PC-3 (cell line): ENCODE data around the gene MDFIC. TPM values are rescaled to one million over a fixed set of nuclear protein-coding genes. Genes with fewer than 3 reads are reported as not detected.

Experiments
- ATAC-seq: fragments of 200-7000 bp; cut with Tn5 transposase; 2 replicates; pipeline ENCODE4 v1.9.1; 2020; ENCODE audit warnings: mild to moderate bottlenecking, moderate library complexity
- BruUV-seq: library from RNA; stranded (reverse); fragments of 400-500 nt; replicated peaks from 2 replicates; lab custom pipeline; 2021; lab: Mats Ljungman, UMichigan
- CTCF ChIA-PET: fragments of 300-600 bp; sonication (Branson Sonifier 250); formaldehyde crosslinking; loops from one replicate; lab custom pipeline; 2022; ENCODE audit warnings: antibody characterized with exemption; lab: Charles Lee
- POLR2A ChIA-PET: fragments of 300-600 bp; sonication (Branson Sonifier 250); formaldehyde crosslinking; loops from one replicate; lab custom pipeline; 2022; ENCODE audit warnings: antibody characterized with exemption; ENCODE audit not compliant: unreplicated experiment; lab: Charles Lee
- DNase-seq: peaks from one replicate; pipeline ENCODE4 v3.0.0-alpha.2; 2015
- H2AFZ ChIP-seq: fragments of 300-600 bp; sonication (generic); 2 replicates; pipeline ENCODE4 v1.6.0; 2016; ENCODE audit warnings: antibody characterized with exemption, low read length
- H3F3A ChIP-seq: fragments of 300-600 bp; sonication (generic); one replicate; pipeline ENCODE4 v1.6.0; 2017; ENCODE audit warnings: antibody characterized with exemption, low read length, control low read depth, mild to moderate bottlenecking; ENCODE audit not compliant: unreplicated experiment
- H3K27ac ChIP-seq: fragments of 300-600 bp; sonication (generic); 2 replicates; pipeline ENCODE4 v1.5.1; 2016; ENCODE audit warnings: mild to moderate bottlenecking, low read length
- H3K27me3 ChIP-seq: fragments of 300-600 bp; sonication (generic); 2 replicates; pipeline ENCODE4 v1.6.1; 2016; ENCODE audit warnings: low read length, mixed read lengths
- H3K36me3 ChIP-seq: fragments of 300-600 bp; sonication (generic); 2 replicates; pipeline ENCODE4 v1.6.1; 2016; ENCODE audit warnings: low read depth, mixed run types, low read length, mixed read lengths
- H3K4me1 ChIP-seq: fragments of 300-600 bp; sonication (generic); 2 replicates; pipeline ENCODE4 v1.5.1; 2016; ENCODE audit warnings: low read length; ENCODE audit not compliant: insufficient read depth
- H3K4me2 ChIP-seq: fragments of 300-600 bp; sonication (generic); 2 replicates; pipeline ENCODE4 v1.6.0; 2016; ENCODE audit warnings: low read length
- H3K4me3 ChIP-seq: fragments of 300-600 bp; sonication (generic); 2 replicates; pipeline ENCODE4 v1.5.1; 2016; ENCODE audit warnings: mild to moderate bottlenecking, low read length, mixed read lengths
- H3K79me2 ChIP-seq: fragments of 300-600 bp; sonication (generic); 2 replicates; pipeline ENCODE4 v1.6.1; 2017; ENCODE audit warnings: low read length, mixed read lengths
- H3K9ac ChIP-seq: fragments of 300-600 bp; sonication (generic); 2 replicates; pipeline ENCODE4 v1.6.0; 2016; ENCODE audit warnings: mild to moderate bottlenecking, low read length
- H3K9me2 ChIP-seq: fragments of 300-600 bp; sonication (generic); replicated peaks from 2 replicates; pipeline ENCODE4 v1.6.1; 2016; ENCODE audit warnings: mixed run types, low read length, mixed read lengths
- H3K9me3 ChIP-seq: fragments of 300-600 bp; sonication (generic); 2 replicates; pipeline ENCODE4 v1.6.1; 2016; ENCODE audit warnings: low read length, mixed read lengths
- H4K20me1 ChIP-seq: fragments of 300-600 bp; sonication (generic); 2 replicates; pipeline ENCODE4 v1.6.1; 2016; ENCODE audit warnings: low read length, mixed read lengths
- EZH2 ChIP-seq: fragments of 300-600 bp; sonication (generic); IDR thresholded peaks from one replicate; pipeline ENCODE4 v1.6.1; 2017; ENCODE audit warnings: antibody characterized with exemption, mild to moderate bottlenecking, low read length; ENCODE audit not compliant: unreplicated experiment
- EZH2phosphoT487 ChIP-seq: fragments of 300-600 bp; sonication (generic); IDR thresholded peaks from 2 replicates; pipeline ENCODE4 v1.6.1; 2018; ENCODE audit warnings: mild to moderate bottlenecking, antibody characterized with exemption, low read length, borderline replicate concordance
- intact Hi-C: fragments of 100-400 bp; cut with micrococcal nuclease; formaldehyde crosslinking; loops from 2 replicates; pipeline ENCODE4 v1.9.0; 2023
- total RNA-seq: library from RNA; depleted of rRNA; stranded (reverse); fragments of >200 nt; gene quantifications from 2 replicates; pipeline ENCODE4 v1.2.3, GENCODE V29; 2014
- TF ChIP-seq, protein P1 (sequence below): fragments of 300-600 bp; sonication (generic); conservative IDR thresholded peaks from 2 replicates; pipeline ENCODE4 v1.5.1; 2017; ENCODE audit warnings: antibody characterized with exemption, low read depth, mild to moderate bottlenecking, low read length

MDFIC gene
- total RNA-seq, 1 experiment from 2014 or later, result 33.9 TPM

GRCh38 chr7:114916261-114916892, 5.5 kb upstream of the MDFIC start:
- no TSS peak for BruUV-seq
- intact Hi-C loops, result no loop called here
- no peaks in the 10 kb centered on the region for H4K20me1 ChIP-seq
- H3K27me3 ChIP-seq, result no peaks in the 10 kb centered on the region
- H3K9me2 ChIP-seq, result no peaks in the 10 kb centered on the region
- H3K9ac ChIP-seq, result no peak overlapping the region
- no peaks in the 10 kb centered on the region for H3F3A ChIP-seq
- H3K4me1 ChIP-seq, result no peaks in the 10 kb centered on the region
- no peak for TF ChIP-seq EZH2
- no peak for TF ChIP-seq EZH2phosphoT487
- TF ChIP-seq, protein P1, sequence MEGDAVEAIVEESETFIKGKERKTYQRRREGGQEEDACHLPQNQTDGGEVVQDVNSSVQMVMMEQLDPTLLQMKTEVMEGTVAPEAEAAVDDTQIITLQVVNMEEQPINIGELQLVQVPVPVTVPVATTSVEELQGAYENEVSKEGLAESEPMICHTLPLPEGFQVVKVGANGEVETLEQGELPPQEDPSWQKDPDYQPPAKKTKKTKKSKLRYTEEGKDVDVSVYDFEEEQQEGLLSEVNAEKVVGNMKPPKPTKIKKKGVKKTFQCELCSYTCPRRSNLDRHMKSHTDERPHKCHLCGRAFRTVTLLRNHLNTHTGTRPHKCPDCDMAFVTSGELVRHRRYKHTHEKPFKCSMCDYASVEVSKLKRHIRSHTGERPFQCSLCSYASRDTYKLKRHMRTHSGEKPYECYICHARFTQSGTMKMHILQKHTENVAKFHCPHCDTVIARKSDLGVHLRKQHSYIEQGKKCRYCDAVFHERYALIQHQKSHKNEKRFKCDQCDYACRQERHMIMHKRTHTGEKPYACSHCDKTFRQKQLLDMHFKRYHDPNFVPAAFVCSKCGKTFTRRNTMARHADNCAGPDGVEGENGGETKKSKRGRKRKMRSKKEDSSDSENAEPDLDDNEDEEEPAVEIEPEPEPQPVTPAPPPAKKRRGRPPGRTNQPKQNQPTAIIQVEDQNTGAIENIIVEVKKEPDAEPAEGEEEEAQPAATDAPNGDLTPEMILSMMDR, result no peak
- no peaks in the 10 kb centered on the region for H3K36me3 ChIP-seq
- CTCF ChIA-PET, result no interaction called here
- no peak overlapping the region for H3K4me3 ChIP-seq
- ATAC-seq, result no peak
- H3K4me2 ChIP-seq, result no peak overlapping the region
- POLR2A ChIA-PET, result no interaction called here
- no peaks in the 10 kb centered on the region for H3K9me3 ChIP-seq
- no peak overlapping the region for H2AFZ ChIP-seq
- no peak for DNase-seq
- H3K27ac ChIP-seq, result no peak overlapping the region
- H3K79me2 ChIP-seq, result no peaks in the 10 kb centered on the region

DNA sequence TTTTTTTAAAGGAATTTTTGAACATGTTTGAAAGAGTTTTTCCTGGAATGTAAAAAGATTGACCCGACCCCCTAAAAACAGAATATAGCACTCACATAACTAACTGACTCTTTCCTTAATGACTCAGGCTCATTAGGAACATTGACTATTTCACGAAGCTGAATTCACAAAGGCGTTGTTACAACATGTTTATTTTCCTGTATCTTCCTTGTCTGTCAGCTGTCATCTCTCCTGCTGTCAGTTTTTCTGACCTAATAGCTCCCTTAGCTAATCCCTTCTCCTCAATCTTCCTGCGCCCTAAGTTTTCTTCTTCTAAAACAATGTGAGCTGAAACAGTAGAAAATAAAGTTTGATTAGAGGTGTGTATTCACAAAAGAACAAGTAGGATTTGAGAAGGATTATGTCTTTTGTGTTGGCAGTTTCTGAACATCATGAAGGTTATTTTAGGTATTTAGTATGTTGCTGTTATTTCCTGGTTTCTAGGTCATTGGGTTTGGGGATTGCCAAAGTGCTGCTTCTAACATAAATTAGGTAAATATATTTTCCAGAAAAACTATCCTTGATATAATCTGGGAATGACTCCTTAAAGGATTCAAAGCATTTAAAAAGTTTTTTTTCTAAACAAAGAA, 4.6 kb upstream of the MDFIC start:
- H3K4me2 ChIP-seq, result no peak overlapping the region
- H3K4me1 ChIP-seq, result no peaks in the 10 kb centered on the region
- intact Hi-C loops, result no loop called here
- no peak overlapping the region for H3K9ac ChIP-seq
- DNase-seq (no peak), ATAC-seq (no peak)
- POLR2A ChIA-PET, result interaction anchor here (0.6 kb wide), 1 partner anchor 19 kb away, joined by 4 read pairs; no protein-coding TSS in a partner anchor
- no peak for TF ChIP-seq EZH2
- no peak for TF ChIP-seq EZH2phosphoT487
- TF ChIP-seq, protein P1, result no peak
- no peaks in the 10 kb centered on the region for H3K79me2 ChIP-seq
- no peak overlapping the region for H3K27ac ChIP-seq
- H2AFZ ChIP-seq, result no peak overlapping the region
- BruUV-seq, result no TSS peak
- no peak overlapping the region for H3K4me3 ChIP-seq
- no peaks in the 10 kb centered on the region for H3K36me3 ChIP-seq
- H3F3A ChIP-seq, result no peaks in the 10 kb centered on the region
- no peaks in the 10 kb centered on the region for H4K20me1 ChIP-seq
- CTCF ChIA-PET, result no interaction called here
- H3K9me2 ChIP-seq, result no peaks in the 10 kb centered on the region
- H3K9me3 ChIP-seq, result no peaks in the 10 kb centered on the region
- no peaks in the 10 kb centered on the region for H3K27me3 ChIP-seq

GRCh38 chr7:114919587-114919986, 2.3 kb upstream of the MDFIC start:
- H3K4me1 ChIP-seq, result peaks cover 13% of the 10 kb centered on the region
- no peaks in the 10 kb centered on the region for H3F3A ChIP-seq
- peaks cover 14% of the 10 kb centered on the region for H3K79me2 ChIP-seq
- no peaks in the 10 kb centered on the region for H3K36me3 ChIP-seq
- no peak overlapping the region for H3K4me2 ChIP-seq
- H4K20me1 ChIP-seq, result no peaks in the 10 kb centered on the region
- TF ChIP-seq, protein P1, result no peak
- TF ChIP-seq EZH2phosphoT487 (no peak), EZH2 (no peak)
- DNase-seq, result no peak
- H3K9me2 ChIP-seq, result no peaks in the 10 kb centered on the region
- H3K27me3 ChIP-seq, result no peaks in the 10 kb centered on the region
- CTCF ChIA-PET, result no interaction called here
- no peak overlapping the region for H3K9ac ChIP-seq
- H2AFZ ChIP-seq, result no peak overlapping the region
- no peak overlapping the region for H3K4me3 ChIP-seq
- no peaks in the 10 kb centered on the region for H3K9me3 ChIP-seq
- POLR2A ChIA-PET, result interaction anchor here (0.7 kb wide), 1 partner anchor 216 kb away, joined by 3 read pairs; no protein-coding TSS in a partner anchor
- BruUV-seq, result no TSS peak
- no peak overlapping the region for H3K27ac ChIP-seq
- no peak for ATAC-seq
- intact Hi-C loops, result no loop called here
